ENCODE data around the gene REELD1. TPM values are rescaled to one million over a fixed set of nuclear protein-coding genes. Genes with fewer than 3 reads are reported as not detected.

Gene REELD1
- total and polyA plus RNA-seq, 2 donors from 2014 or later = 0.58 to 0.66 TPM

GRCh38 chr4:146267826-146268225 lies 53.5 kb downstream of the REELD1 start:
- DNase-seq = no peak
- H3K27me3 ChIP-seq (ENCODE audit: control insufficient read depth, insufficient read depth, low read length) = no peaks in the 10 kb centered on the region
- TF ChIP-seq CTCF (IDR thresholded peaks at IDR 0.05; ENCODE audit: borderline replicate concordance, extremely low read depth, insufficient read depth) = no peak
- no peaks in the 10 kb centered on the region for H3K36me3 ChIP-seq (ENCODE audit: control insufficient read depth in 2 of 3, insufficient read depth in 3 of 3, low read length in 3 of 3)
- FAIRE-seq = no peak
- intact Hi-C loops (cut with DNase I) = no loop called here
- H3K9me3 ChIP-seq (ENCODE audit: control insufficient read depth in 2 of 3, insufficient read depth in 1 of 3, low read length in 3 of 3) = no peaks in the 10 kb centered on the region
- no peak overlapping the region for H3K27ac ChIP-seq (ENCODE audit: low read depth in 2 of 2, low read length in 2 of 2)
- no peak overlapping the region for H3K4me3 ChIP-seq (ENCODE audit: low read length in 3 of 3)
- H3K9ac ChIP-seq (ENCODE audit: low read length in 3 of 3) = no peak overlapping the region
- no peaks in the 10 kb centered on the region for H3K4me1 ChIP-seq (ENCODE audit: control insufficient read depth in 2 of 3, insufficient read depth in 2 of 3, low read depth in 1 of 3, low read length in 3 of 3)

GRCh38 chr4:146269228-146269653 lies 54.9 kb downstream of the REELD1 start:
- TF ChIP-seq CTCF (IDR thresholded peaks at IDR 0.05; ENCODE audit: borderline replicate concordance, extremely low read depth, insufficient read depth) = no peak

GRCh38 chr4:146271466-146271865 lies 57.1 kb downstream of the REELD1 start:
- intact Hi-C loops (cut with DNase I) = no loop called here
- Histone ChIP-seq H3K9me3 (ENCODE audit: control insufficient read depth in 2 of 3, insufficient read depth in 1 of 3, low read length in 3 of 3) (no peaks in the 10 kb centered on the region), H3K27ac (ENCODE audit: low read depth in 2 of 2, low read length in 2 of 2) (no peak overlapping the region), H3K36me3 (ENCODE audit: control insufficient read depth in 2 of 3, insufficient read depth in 3 of 3, low read length in 3 of 3) (no peaks in the 10 kb centered on the region), H3K9ac (ENCODE audit: low read length in 3 of 3) (no peak overlapping the region), H3K4me1 (ENCODE audit: control insufficient read depth in 2 of 3, insufficient read depth in 2 of 3, low read depth in 1 of 3, low read length in 3 of 3) (no peaks in the 10 kb centered on the region), H3K4me3 (ENCODE audit: low read length in 3 of 3) (no peak overlapping the region), H3K27me3 (ENCODE audit: control insufficient read depth, insufficient read depth, low read length) (no peaks in the 10 kb centered on the region)
- DNase-seq (no peak), FAIRE-seq (no peak)
- no peak for TF ChIP-seq CTCF (IDR thresholded peaks at IDR 0.05; ENCODE audit: borderline replicate concordance, extremely low read depth, insufficient read depth)

More at GRCh38 chr4:146269228-146269653, 54.9 kb downstream of the REELD1 start:
- DNase-seq = no peak
- no peaks in the 10 kb centered on the region for H3K36me3 ChIP-seq (ENCODE audit: control insufficient read depth in 2 of 3, insufficient read depth in 3 of 3, low read length in 3 of 3)
- no peak overlapping the region for H3K9ac ChIP-seq (ENCODE audit: low read length in 3 of 3)
- H3K27ac ChIP-seq (ENCODE audit: low read depth in 2 of 2, low read length in 2 of 2) = no peak overlapping the region
- no peak overlapping the region for H3K4me3 ChIP-seq (ENCODE audit: low read length in 3 of 3)
- no peaks in the 10 kb centered on the region for H3K9me3 ChIP-seq (ENCODE audit: control insufficient read depth in 2 of 3, insufficient read depth in 1 of 3, low read length in 3 of 3)
- intact Hi-C loops (cut with DNase I) = no loop called here
- FAIRE-seq = no peak
- no peaks in the 10 kb centered on the region for H3K4me1 ChIP-seq (ENCODE audit: control insufficient read depth in 2 of 3, insufficient read depth in 2 of 3, low read depth in 1 of 3, low read length in 3 of 3)
- no peaks in the 10 kb centered on the region for H3K27me3 ChIP-seq (ENCODE audit: control insufficient read depth, insufficient read depth, low read length)
